Myocyte (in vitro differentiated cells): Measurements from ENCODE around the gene ERN1. TPM values are rescaled to one million over a fixed set of nuclear protein-coding genes. Genes with fewer than 3 reads are reported as not detected.

Experiments
- DNase-seq: peaks from one replicate; pipeline ENCODE4 v3.0.0-alpha.2; 2012; ENCODE audit warnings: low read depth
- total RNA-seq: library from RNA; depleted of rRNA; stranded (reverse); fragments of >200 nt; gene quantifications from 2 replicates; pipeline ENCODE4 v1.2.3, GENCODE V29; 2014

The ERN1 gene
- total RNA-seq, 1 donor from 2014 or later: 4.0 TPM

- DNase-seq: no peak
These were observed 42.5 kb downstream of the ERN1 start for GRCh38 chr17:64087252-64088005.

GRCh38 chr17:64085650-64086005, 44.3 kb downstream of the ERN1 start:
- no peak for DNase-seq

- no peak for DNase-seq
These were observed 44.8 kb downstream of the ERN1 start for GRCh38 chr17:64084940-64085649.

- peak; percentile 55 for DNase-seq
These were observed 45.6 kb downstream of the ERN1 start for GRCh38 chr17:64084086-64084939.

GRCh38 chr17:64083563-64084085, 46.3 kb downstream of the ERN1 start:
- DNase-seq: no peak

GRCh38 chr17:64083093-64083492, 46.9 kb downstream of the ERN1 start:
- DNase-seq: no peak

- DNase-seq: peak; percentile 11
These were observed 47.8 kb downstream of the ERN1 start for GRCh38 chr17:64081802-64082799.

- no peak for DNase-seq
These were observed 49.7 kb downstream of the ERN1 start for GRCh38 chr17:64080174-64080618.

GRCh38 chr17:64077379-64077778, 52.6 kb downstream of the ERN1 start:
- no peak for DNase-seq

- no peak for DNase-seq
These were observed 54.0 kb downstream of the ERN1 start for GRCh38 chr17:64075913-64076312.

- DNase-seq: no peak
These were observed 55.1 kb downstream of the ERN1 start for GRCh38 chr17:64074704-64075426.

- no peak for DNase-seq
These were observed 55.9 kb downstream of the ERN1 start for GRCh38 chr17:64073771-64074703.

- no peak for DNase-seq
These were observed 58.8 kb downstream of the ERN1 start for GRCh38 chr17:64071111-64071510.

- no peak for DNase-seq
These were observed 59.7 kb downstream of the ERN1 start for GRCh38 chr17:64070213-64070612.

GRCh38 chr17:64069143-64069542, 60.8 kb downstream of the ERN1 start:
- no peak for DNase-seq

GRCh38 chr17:64067657-64068056, 62.3 kb downstream of the ERN1 start:
- no peak for DNase-seq

- DNase-seq: no peak
These were observed 63.2 kb downstream of the ERN1 start for GRCh38 chr17:64066716-64067115.

GRCh38 chr17:64065161-64065560, 64.8 kb downstream of the ERN1 start:
- DNase-seq: peak; percentile 10
